IPS-15b (cell line): ENCODE measurements around the gene TTC8.
"Not testable (repeated sequence)": the region's sequence is repeated elsewhere in the genome, so short reads cannot be mapped to it uniquely, and the experiment has no call there.

ENCODE experiments used
- H3K27me3 ChIP-seq: one replicate; pipeline ENCODE4 v1.6.1; 2013; ENCODE audit warnings: low read length; ENCODE audit not compliant: control insufficient read depth, insufficient read depth
- H3K36me3 ChIP-seq: one replicate; pipeline ENCODE4 v1.6.1; 2013; ENCODE audit warnings: low read length; ENCODE audit not compliant: control insufficient read depth, insufficient read depth
- H3K4me1 ChIP-seq: one replicate; pipeline ENCODE4 v1.6.1; 2013; ENCODE audit warnings: mild to moderate bottlenecking, low read length; ENCODE audit not compliant: control insufficient read depth, insufficient read depth
- H3K4me3 ChIP-seq: one replicate; pipeline ENCODE4 v1.5.1; 2013; ENCODE audit warnings: low read depth, low read length
- H3K9ac ChIP-seq: one replicate; pipeline ENCODE4 v1.6.1; 2013; ENCODE audit warnings: low read depth, mild to moderate bottlenecking, low read length
- H3K9me3 ChIP-seq: one replicate; pipeline ENCODE4 v1.6.1; 2013; ENCODE audit warnings: mild to moderate bottlenecking, low read length; ENCODE audit not compliant: control insufficient read depth, insufficient read depth

Gene TTC8

GRCh38 chr14:88849716-88850115 lies 25.3 kb downstream of the TTC8 start:
- H3K9me3 ChIP-seq, result no peaks in the 10 kb centered on the region
- H3K27me3 ChIP-seq, result no peaks in the 10 kb centered on the region
- no peak overlapping the region for H3K4me3 ChIP-seq
- H3K36me3 ChIP-seq, result no peaks in the 10 kb centered on the region
- peaks cover 11% of the 10 kb centered on the region for H3K4me1 ChIP-seq
- no peak overlapping the region for H3K9ac ChIP-seq

- H3K4me3 ChIP-seq, result no peak overlapping the region
- H3K4me1 ChIP-seq, result peaks cover 11% of the 10 kb centered on the region
- H3K9me3 ChIP-seq, result no peaks in the 10 kb centered on the region
- no peak overlapping the region for H3K9ac ChIP-seq
- H3K27me3 ChIP-seq, result no peaks in the 10 kb centered on the region
- no peaks in the 10 kb centered on the region for H3K36me3 ChIP-seq
These were observed 27.1 kb downstream of the TTC8 start for GRCh38 chr14:88851587-88851986.

- no peaks in the 10 kb centered on the region for H3K27me3 ChIP-seq
- H3K9ac ChIP-seq, result no peak overlapping the region
- no peak overlapping the region for H3K4me3 ChIP-seq
- H3K36me3 ChIP-seq, result no peaks in the 10 kb centered on the region
- peaks cover 11% of the 10 kb centered on the region for H3K4me1 ChIP-seq
- H3K9me3 ChIP-seq, result no peaks in the 10 kb centered on the region
These were observed 28.2 kb downstream of the TTC8 start for GRCh38 chr14:88852632-88853031.

GRCh38 chr14:88853129-88853528 lies 28.7 kb downstream of the TTC8 start:
- Histone ChIP-seq H3K36me3 (no peaks in the 10 kb centered on the region), H3K9me3 (no peaks in the 10 kb centered on the region), H3K27me3 (no peaks in the 10 kb centered on the region), H3K4me3 (no peak overlapping the region), H3K9ac (no peak overlapping the region), H3K4me1 (peaks cover 11% of the 10 kb centered on the region)

- Histone ChIP-seq H3K27me3 (no peaks in the 10 kb centered on the region), H3K9ac (no peak overlapping the region), H3K9me3 (no peaks in the 10 kb centered on the region), H3K36me3 (peaks cover 3% of the 10 kb centered on the region), H3K4me3 (no peak overlapping the region), H3K4me1 (peaks cover 8% of the 10 kb centered on the region)
These were observed 32.4 kb downstream of the TTC8 start for GRCh38 chr14:88856786-88857366.

GRCh38 chr14:88857861-88858260 lies 33.4 kb downstream of the TTC8 start:
- H3K4me1 ChIP-seq, H3K9me3 ChIP-seq, H3K4me3 ChIP-seq, H3K36me3 ChIP-seq, H3K9ac ChIP-seq, H3K27me3 ChIP-seq: not testable (repeated sequence)

GRCh38 chr14:88859118-88859517 lies 34.7 kb downstream of the TTC8 start:
- not testable (repeated sequence) for H3K4me3 ChIP-seq, H3K4me1 ChIP-seq, H3K9me3 ChIP-seq, H3K9ac ChIP-seq, H3K27me3 ChIP-seq, H3K36me3 ChIP-seq

- Histone ChIP-seq H3K9me3 (no peaks in the 10 kb centered on the region), H3K9ac (no peak overlapping the region), H3K4me3 (no peak overlapping the region), H3K36me3 (peaks cover 3% of the 10 kb centered on the region), H3K27me3 (no peaks in the 10 kb centered on the region), H3K4me1 (no peaks in the 10 kb centered on the region)
These were observed 38.7 kb downstream of the TTC8 start for GRCh38 chr14:88863167-88863566.

GRCh38 chr14:88864198-88864597 lies 39.7 kb downstream of the TTC8 start:
- Histone ChIP-seq H3K36me3 (no peaks in the 10 kb centered on the region), H3K27me3 (no peaks in the 10 kb centered on the region), H3K9me3 (no peaks in the 10 kb centered on the region), H3K4me1 (no peaks in the 10 kb centered on the region), H3K4me3 (no peak overlapping the region), H3K9ac (no peak overlapping the region)

- H3K36me3 ChIP-seq, result no peaks in the 10 kb centered on the region
- no peak overlapping the region for H3K9ac ChIP-seq
- no peaks in the 10 kb centered on the region for H3K27me3 ChIP-seq
- no peak overlapping the region for H3K4me3 ChIP-seq
- H3K4me1 ChIP-seq, result no peaks in the 10 kb centered on the region
- no peaks in the 10 kb centered on the region for H3K9me3 ChIP-seq
These were observed 41.9 kb downstream of the TTC8 start for GRCh38 chr14:88866305-88866704.

- H3K9me3 ChIP-seq, result no peaks in the 10 kb centered on the region
- H3K9ac ChIP-seq, result no peak overlapping the region
- H3K4me3 ChIP-seq, result no peak overlapping the region
- H3K27me3 ChIP-seq, result no peaks in the 10 kb centered on the region
- H3K4me1 ChIP-seq, result no peaks in the 10 kb centered on the region
- no peaks in the 10 kb centered on the region for H3K36me3 ChIP-seq
These were observed 44.2 kb downstream of the TTC8 start for GRCh38 chr14:88868558-88869159.

- Histone ChIP-seq H3K9ac (no peak overlapping the region), H3K9me3 (no peaks in the 10 kb centered on the region), H3K36me3 (no peaks in the 10 kb centered on the region), H3K27me3 (no peaks in the 10 kb centered on the region), H3K4me3 (no peak overlapping the region), H3K4me1 (no peaks in the 10 kb centered on the region)
These were observed 46.3 kb downstream of the TTC8 start for GRCh38 chr14:88870777-88871176.
